H1 (cell line): ENCODE results near the gene PHLDA3. TPM values are rescaled to one million over a fixed set of nuclear protein-coding genes. Genes with fewer than 3 reads are reported as not detected.

Source experiments
- CHD7 ChIP-seq: fragments of 300-600 bp; sonication (generic); IDR thresholded peaks from 2 replicates; pipeline ENCODE4 v1.7.1; 2012; ENCODE audit warnings: low read length, moderate library complexity, mild to moderate bottlenecking, inconsistent platforms; ENCODE audit not compliant: insufficient replicate concordance
- SUZ12 ChIP-seq: fragments of 200-600 bp; sonication (generic); IDR thresholded peaks from 2 replicates; pipeline ENCODE4 v1.6.1; 2012; ENCODE audit warnings: mild to moderate bottlenecking, inconsistent platforms, low read length, moderate library complexity, mixed read lengths
- polyA plus RNA-seq, 7 experiments: library from polyadenylated mRNA; depleted of rRNA in 3 of 7; stranded (reverse) in 5 of 7; unstranded in 2 of 7; fragments of >200 nt in 5 of 7; fragments of 200-250 nt in 2 of 7; gene quantifications; 1 replicate in 5 of 7; 2 replicates in 1 of 7; 4 replicates in 1 of 7; pipeline versions ENCODE4 v1.2.1 to v1.2.3, GENCODE V29; 2011 to 2013; ENCODE audit warnings: missing spikeins in 2 of 7, mixed read lengths in 2 of 7
- total RNA-seq: library from RNA; stranded (reverse); fragmentation: NEBNext Ultra II Directional; extraction: Animal tissue kit (Norgen Biotek cat#: 25700); gene quantifications from 2 replicates; pipeline ENCODE4 v1.2.1, GENCODE V29; 2021

Gene PHLDA3
- total and polyA plus RNA-seq, 2 of the 8 experiments (the other 6 are each of a cell fraction or from before 2014, with no cell fraction given) = 25.5 to 27.5 TPM

- TF ChIP-seq CHD7 (no peak), SUZ12 (no peak)
- TF ChIP-seq, all 59 proteins: peak for 0
Measured at GRCh38 chr1:201504799-201505502, 36.0 kb upstream of the PHLDA3 start (continued).
